Fibroblast of gingiva (primary cell): Measurements from ENCODE around the gene HOXD3.

Experiments used
- DNase-seq: peaks from one replicate; pipeline ENCODE4 v3.0.0-alpha.2; 2011; ENCODE audit warnings: low read depth

Gene HOXD3

DNA sequence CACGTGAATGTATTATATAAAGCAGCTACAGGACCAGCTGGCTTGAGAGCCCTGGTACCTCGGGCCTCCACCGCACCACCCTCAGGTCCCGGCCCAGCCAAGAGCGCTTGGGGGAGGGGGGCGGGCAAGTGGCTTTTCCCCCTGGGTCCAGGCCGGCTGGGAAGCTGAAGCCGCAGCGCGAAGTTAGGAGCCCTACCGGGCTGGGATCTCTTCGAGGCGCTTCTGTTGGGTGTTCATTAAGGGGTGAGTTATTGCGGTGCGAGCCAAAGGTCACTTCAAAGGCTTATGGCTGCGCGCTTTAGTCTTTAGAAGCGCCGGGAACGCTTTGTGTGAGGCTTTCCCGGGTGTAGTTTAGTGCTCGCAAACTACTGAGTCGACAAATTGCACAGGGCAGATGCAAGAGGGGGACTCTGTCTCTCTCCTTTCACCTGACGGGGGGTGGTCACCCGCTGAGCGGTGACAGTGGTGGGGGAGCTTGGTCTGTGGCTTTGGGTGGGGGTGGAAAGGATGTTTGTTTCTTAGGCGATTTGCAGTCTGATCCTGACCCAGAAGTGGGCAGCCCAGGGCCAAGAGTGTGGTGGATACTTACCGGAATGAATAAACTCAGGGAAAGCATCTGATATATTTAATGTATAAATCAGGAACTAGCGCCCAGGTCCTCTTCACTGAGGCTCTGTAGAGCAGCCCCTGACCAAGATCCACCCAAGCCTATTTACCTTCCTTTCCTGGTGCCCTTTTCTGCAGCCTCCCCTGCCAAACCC is 6.0 kb downstream of the HOXD3 start:
- DNase-seq = no peak

DNA sequence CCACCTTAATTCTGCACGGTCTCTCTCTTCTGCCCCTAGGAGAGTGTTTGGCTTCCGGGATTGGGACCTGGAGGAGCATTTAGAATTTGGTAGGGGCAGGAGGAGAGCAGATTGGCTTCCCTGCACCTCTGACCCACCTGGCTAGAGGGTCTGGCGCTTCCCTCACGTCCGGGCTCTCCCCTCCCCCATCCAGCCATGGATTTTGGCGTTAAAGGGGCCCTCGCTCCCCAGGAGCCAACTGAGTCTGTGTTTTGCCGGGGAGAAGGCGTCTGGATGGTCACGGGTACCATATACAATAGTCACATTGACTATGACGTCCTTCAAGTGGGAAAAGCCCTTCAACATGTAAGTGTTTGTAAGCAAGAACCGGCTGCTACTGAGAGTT is 6.6 kb downstream of the HOXD3 start:
- DNase-seq = no peak

DNA sequence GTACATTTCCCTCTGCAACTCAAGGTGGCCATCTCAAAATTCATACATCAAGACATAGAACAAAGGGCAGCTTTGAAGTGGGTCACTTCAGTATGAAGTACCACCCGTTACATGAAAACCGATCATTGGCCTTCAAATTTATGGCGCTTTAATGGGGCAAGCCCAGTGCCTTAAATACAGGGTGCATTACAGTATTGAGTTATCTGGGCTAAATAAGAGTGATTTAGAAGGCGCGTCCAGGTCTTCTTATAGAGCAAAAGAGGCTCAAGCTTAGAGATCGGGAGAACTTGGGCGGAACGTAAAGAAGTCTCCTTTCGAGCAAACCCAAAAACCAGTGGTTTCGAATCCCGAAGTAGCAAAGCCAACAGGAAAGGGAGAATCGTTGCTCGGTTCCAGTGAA is 7.1 kb downstream of the HOXD3 start:
- no peak for DNase-seq

DNA sequence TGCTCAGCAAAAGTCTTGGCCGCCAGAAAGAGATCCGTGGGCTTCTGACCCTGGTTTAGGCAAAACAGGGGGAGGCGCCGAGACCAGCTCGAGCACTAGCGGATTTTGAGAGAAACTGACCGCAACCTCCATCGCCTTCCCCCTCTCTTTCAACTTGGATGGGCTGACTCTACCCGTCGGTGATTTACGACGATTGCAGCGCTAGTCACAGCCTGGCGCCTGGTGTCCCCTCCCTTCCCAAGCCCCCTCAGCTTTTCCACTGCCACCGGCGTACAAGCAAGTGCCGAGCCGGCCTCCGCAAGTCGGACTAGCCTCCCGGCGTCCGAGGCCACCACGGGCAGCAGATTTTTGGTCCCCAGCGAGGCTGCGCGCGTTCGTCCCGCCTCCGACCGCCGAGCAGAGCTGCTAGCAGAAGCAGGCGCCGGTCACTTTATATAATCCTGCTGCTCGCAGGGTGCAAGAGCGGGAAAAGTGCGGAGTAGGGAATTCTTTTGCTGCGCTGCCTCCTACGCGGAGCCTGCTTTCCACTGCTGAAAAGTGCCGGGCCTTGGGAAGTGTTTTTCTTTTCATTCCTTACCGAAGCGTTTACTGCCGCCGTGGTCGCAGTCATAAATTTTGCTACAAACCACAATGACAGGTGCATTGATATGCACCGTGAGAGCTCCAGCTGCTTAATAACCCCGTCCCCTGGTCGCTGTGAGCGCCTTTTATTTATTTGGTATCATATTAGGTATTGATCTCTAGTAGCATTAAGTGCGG is 7.7 kb downstream of the HOXD3 start:
- DNase-seq = no peak

DNA sequence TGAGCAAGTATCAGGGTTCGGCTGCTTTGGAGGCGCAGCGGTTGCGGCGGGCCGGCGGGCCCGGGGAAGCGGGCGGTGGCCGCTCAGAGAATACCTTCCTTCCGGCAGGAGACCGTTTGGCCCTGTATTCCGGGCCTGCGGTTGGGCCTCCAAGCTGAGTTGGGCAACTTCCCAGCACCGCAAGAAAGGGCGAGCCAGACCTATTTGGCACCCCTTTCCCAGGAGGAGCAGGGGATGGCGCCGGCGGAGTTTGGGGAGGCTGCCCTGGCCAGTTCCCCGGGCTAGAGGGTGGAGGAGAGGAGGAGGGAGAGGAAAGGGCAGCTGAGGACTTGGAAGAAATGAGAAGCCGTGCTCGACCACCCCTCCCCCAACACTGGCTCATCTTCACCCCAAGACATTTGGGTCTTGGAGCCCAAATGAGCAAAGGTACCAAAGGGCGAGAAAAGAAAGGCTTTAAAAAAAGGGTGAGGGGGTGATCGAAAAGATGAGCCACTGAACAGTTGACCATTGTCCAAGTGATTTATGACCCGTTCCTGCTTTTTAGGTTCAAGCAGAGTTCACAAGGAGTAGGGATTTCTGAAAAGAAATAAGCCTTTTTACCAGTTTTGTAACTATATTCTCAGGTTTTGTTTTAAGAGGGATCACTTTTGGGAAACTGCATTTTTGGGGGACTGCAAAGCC is 8.4 kb downstream of the HOXD3 start:
- DNase-seq = no peak

DNA sequence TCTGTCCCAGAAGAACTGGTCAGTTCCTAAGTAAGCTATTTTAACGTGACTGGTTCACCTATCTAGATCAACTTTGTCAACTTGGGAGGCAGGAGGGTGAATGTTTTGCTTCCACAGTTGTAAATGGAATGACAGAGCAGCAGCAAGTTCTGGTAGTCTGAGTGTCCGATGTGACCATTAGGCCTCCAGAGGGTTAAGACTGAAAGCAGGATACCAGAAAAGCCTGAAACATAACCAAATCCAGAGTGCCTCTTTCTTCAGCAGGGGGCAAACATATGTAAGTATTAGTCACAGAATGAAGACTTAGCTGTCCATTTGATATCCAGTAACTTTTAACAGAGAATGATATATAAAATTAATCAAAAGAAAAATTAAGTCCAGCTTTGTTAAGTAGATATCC is 9.2 kb downstream of the HOXD3 start:
- no peak for DNase-seq

DNA sequence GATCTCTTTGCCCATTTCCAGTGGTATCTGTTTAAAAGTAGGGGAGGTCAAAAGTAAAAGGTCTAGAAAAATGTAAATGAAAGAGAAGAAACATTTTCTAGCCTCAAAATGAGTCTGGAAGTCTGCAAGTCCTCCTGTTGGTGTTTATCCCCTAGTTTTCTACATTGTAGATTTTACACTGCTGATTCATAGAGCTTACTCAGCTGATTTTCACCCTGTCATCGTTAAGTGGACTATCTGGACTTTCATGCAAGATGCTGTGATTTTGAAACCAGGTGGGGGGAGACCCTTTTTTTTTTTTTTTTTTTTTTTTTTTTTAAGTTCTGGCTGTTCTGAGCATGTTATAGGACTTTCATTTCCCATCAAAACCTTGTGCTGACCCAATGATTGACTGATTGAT is 10.3 kb downstream of the HOXD3 start:
- DNase-seq = no peak

DNA sequence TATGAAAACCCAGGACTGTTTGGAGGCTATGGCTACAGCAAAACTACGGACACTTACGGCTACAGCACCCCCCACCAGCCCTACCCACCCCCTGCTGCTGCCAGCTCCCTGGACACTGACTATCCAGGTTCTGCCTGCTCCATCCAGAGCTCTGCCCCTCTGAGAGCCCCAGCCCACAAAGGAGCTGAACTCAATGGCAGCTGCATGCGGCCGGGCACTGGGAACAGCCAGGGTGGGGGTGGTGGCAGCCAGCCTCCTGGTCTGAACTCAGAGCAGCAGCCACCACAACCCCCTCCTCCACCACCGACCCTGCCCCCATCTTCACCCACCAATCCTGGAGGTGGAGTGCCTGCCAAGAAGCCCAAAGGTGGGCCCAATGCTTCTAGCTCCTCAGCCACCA is 12.1 kb downstream of the HOXD3 start:
- DNase-seq = no peak

DNA sequence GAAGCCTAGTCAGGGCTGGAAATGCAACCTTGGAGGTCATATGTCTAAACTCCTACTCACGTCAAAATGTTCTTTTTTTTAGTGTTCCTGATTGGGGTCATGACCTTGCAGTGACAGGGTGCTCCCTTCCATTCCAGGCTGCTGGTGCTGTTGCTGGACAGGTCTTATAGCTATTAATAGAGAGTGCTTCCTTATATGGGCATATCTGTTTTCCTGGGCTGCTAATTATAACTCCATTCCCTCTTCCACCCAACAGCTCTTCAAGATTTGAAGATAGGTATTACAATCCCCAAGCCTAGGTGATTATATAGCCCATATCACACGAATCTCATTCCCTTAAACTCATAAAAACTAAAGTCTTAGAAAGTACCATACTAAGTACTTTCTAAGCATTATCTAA is 12.6 kb downstream of the HOXD3 start:
- no peak for DNase-seq

DNA sequence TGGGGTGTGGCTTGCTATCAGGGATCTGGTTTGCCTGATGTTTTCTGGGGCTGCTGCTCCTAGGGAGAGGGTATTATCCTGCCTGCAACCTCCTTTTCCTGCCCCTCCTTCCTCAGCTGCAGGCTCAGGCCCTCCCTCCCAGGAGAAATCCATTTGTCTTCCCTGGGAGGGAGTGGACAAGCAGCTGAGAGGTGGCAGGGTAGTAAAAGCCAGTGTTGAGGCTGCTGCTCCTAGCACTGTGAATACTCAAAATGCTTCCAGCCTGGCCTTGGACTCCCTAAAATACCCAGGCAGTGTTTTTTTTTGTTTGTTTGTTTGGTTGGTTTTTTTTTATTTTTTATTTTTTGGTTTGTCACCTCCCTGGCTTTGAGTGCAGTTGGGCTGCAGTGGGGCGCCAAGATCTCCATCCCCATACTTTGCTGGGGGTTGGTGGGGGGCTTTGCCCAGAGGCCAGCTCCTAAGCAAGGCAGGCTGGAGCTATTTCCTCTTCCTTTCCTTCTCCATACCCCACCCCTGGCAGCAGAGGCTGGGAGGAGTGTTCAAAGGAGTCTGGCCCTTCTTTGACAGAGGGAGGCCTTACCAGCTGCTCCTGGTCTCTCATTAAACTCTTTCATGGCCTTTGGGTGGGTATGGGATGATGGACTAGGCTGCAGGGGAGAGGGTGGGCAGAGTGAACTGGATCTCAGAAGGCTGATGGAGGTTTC is 13.6 kb downstream of the HOXD3 start:
- DNase-seq = no peak

DNA sequence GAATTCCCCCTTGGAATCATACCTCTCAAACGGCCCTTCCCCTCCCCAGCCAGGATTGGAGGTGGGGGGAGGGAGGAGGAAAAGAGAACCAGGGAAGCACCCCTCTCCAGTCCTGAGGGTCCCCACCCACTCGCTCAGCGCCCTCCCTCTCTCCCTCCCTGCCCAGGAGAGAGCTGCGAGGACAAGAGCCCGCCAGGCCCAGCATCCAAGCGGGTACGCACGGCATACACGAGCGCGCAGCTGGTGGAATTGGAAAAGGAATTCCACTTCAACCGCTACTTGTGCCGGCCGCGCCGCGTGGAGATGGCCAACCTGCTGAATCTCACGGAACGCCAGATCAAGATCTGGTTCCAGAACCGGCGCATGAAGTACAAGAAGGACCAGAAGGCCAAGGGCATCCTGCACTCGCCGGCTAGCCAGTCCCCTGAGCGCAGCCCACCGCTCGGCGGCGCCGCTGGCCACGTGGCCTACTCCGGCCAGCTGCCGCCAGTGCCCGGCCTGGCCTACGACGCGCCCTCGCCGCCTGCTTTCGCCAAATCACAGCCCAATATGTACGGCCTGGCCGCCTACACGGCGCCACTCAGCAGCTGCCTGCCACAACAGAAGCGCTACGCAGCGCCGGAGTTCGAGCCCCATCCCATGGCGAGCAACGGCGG is 14.4 kb downstream of the HOXD3 start:
- no peak for DNase-seq

DNA sequence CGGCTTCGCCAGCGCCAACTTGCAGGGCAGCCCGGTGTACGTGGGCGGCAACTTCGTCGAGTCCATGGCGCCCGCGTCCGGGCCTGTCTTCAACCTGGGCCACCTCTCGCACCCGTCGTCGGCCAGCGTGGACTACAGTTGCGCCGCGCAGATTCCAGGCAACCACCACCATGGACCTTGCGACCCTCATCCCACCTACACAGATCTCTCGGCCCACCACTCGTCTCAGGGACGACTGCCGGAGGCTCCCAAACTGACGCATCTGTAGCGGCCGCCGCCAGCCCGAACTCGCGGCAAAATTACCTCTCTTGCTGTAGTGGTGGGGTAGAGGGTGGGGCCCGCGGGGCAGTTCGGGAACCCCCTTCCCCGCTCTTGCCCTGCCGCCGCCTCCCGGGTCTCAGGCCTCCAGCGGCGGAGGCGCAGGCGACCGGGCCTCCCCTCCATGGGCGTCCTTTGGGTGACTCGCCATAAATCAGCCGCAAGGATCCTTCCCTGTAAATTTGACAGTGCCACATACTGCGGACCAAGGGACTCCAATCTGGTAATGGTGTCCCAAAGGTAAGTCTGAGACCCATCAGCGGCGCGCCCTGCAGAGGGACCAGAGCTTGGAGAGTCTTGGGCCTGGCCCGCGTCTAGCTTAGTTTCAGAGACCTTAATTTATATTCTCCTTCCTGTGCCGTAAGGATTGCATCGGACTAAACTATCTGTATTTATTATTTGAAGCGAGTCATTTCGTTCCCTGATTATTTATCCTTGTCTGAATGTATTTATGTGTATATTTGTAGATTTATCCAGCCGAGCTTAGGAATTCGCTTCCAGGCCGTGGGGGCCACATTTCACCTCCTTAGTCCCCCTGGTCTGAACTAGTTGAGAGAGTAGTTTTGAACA is 15.1 kb downstream of the HOXD3 start:
- DNase-seq = no peak

DNA sequence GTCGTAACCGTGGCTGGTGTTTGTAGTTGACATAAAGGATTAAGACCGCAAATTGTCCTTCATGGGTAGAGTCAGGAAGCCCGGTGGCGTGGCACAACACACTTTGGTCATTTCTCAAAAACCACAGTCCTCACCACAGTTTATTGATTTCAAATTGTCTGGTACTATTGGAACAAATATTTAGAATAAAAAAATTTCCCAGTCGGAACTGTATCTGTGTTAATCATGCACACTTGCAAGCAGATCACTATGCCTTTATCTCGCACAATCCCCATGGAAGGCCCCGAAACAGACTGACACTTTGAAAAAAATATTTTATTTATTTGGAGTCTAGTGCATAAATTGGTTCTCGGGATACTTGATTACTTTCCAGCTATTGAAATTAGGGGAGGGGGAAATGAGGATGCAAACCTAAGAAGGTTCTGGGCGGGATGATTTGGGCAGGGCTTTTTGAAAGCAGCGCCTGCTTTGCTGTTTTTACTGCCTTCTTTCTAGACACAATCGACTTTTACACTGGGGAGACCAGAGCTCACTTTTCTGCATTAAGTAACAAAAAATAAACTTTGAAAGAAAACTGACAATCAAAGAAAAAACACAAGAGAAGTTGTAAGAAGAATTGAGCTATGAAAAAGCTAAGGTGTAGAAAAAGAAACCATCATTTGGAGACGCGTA is 15.9 kb downstream of the HOXD3 start:
- DNase-seq = no peak

DNA sequence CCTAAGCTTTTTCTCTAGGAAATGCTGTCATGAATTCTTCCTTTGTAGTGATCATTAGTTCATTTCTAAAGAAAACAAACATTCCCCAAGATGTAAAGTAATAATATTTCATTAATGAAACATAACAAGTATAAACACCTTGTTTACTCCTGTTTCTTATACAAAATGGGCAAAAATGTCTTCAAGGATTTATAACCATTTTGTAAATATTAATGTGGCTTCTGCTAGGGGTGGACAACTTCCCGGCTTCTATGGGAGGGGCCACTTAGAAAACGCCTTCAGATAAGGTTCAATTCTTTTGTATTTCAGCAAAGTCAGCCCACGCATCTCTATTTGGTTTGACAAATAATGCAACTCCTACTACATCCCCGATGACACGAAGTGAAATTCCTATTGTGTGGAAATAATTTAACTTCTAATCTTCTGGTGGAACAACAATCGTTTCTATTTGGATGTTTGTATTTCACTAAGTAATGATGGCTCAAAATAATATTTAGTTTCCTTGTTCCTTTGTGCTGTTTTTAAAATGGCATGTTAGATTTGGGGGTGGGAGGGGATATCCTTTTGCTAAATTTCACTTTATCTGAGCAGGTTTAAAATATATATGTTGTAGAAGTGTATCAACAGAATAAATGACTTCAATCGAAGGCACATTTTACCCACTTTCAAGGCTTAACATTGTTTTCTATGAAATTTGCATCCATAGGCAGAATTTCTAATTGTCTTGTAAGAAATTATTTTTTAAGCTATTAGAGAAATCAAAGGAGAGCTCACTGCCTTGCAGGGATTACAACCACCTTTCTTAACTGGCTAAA is 16.7 kb downstream of the HOXD3 start:
- DNase-seq = no peak

DNA sequence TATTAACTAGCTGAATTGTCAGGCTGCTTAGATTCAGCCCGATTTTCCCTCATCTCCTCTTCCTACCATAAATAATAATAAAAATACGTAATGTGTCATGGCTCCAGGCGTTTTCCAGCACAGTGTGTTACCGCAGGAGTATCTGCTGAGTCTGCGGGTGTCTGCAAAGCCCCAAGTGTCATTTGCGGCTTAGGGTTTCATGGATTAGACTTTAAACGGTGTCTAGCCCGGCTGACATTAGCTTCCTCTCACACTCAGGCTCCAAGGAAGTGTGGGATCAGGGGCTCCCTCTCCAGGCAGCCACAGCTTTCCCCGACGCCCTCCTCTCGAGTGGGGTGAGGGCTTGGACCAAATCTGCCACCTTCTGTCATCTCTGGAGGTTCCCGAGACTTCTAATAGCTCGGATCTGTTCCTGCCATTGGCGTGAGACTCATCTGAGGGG is 17.3 kb downstream of the HOXD3 start:
- DNase-seq = no peak

DNA sequence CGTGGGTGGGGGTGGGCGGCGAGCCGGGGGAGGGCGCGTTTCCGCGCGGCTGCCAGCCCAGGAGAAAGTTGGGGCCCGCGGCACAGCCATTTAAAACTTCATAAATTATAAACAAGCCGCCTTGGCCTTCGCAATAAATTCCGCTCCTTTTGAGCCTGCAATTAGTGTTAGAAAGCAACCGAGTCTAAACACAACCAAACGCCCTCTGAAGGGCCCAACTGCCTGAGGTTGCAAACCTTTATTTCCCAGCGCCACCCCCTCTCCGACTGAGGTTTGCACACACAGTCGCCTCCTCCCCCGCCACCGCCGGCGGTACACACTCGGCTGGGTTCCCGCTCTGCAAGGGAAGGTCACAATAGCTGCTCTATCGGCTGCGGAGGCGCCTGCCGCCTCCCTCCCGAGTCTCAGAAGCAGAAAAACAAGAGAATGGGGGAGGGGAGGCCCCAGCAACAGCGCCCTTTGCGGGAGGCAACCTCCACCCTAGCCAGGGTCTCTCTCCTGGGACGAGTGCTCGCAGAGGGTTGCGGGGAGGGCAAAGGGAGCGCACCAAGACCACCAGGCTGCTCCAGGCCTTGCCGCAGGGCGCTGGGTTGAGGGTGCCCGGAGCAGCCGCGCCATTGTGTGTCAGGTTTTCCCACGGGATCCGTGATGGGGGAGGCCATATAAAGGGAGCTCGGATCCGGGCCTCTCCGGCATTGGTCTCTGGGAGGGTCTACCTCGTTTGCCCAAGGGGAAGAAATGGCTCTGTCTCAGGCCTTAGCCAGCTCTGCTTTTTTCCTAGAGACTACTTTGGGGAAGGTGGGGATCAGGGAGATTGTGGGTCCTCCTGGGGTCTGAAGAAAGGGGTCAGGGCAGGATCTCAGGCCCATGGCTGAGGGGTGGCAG is 18.0 kb downstream of the HOXD3 start:
- DNase-seq = no peak

DNA sequence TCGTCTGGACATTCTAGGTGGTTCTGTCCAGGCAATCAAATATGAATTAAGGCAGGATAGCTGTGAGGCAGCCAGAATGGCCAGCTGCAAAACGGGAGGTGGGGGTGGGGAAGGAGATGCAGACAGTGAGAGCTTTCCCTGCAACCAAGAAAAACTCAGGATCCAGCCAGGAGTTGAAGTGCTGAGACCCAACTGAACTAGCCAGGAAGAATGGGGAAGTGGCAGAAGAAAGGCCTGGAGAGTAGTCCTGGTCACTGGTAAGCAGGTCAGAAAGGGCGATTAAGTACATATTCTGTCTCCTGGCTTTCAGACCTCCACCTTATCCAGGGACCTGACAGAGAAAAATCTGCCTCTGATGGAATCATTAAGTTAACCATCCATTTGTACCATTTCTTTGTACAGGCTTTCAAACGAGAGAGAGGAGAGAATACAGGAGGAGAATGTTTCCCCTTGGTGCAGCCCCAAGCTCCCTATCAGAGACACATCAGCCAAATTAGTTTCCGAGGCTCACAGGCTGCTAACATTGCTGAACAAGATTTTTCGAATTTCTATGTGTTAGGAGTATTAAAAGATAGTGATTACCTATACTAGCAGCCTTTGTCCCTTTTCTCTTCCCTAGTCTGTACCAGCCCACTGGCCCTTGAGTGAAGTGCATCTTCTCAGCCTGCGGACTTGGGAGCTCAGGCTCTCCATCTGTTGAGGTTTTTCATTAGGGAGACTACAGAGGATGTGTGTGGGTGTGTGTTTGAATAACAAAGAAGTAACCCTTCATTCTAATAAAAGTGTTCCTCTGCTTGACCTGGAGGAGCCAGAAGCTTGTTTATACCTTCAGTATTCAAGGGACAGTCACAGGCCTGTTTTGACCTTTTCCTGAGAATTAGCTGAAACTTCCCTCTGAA is 18.9 kb downstream of the HOXD3 start:
- DNase-seq = no peak
